MV-4-11 (cell line): Measurements from ENCODE around the gene METRNL.
"Not testable (repeated sequence)": the region's sequence is repeated elsewhere in the genome, so short reads cannot be mapped to it uniquely, and the experiment has no call there.

Experiments
- DNase-seq: peaks from one replicate; lab custom pipeline; 2025; lab: John Stamatoyannopoulos, UW

METRNL gene

GRCh38 chr17:83052241-83052564 is 27.2 kb upstream of the METRNL start:
- no peak for DNase-seq

- DNase-seq, result no peak
Observed at GRCh38 chr17:83053021-83053681, 26.3 kb upstream of the METRNL start.

GRCh38 chr17:83053739-83054451 is 25.5 kb upstream of the METRNL start:
- peak; percentile 95 for DNase-seq

GRCh38 chr17:83054518-83055125 is 24.8 kb upstream of the METRNL start:
- no peak for DNase-seq

GRCh38 chr17:83055176-83055575 is 24.2 kb upstream of the METRNL start:
- DNase-seq, result not testable (repeated sequence)

GRCh38 chr17:83055911-83056582 is 23.4 kb upstream of the METRNL start:
- peak; percentile 68 for DNase-seq

GRCh38 chr17:83056583-83057396 is 22.6 kb upstream of the METRNL start:
- DNase-seq, result no peak

- DNase-seq, result no peak
Observed at GRCh38 chr17:83057397-83057761, 22.0 kb upstream of the METRNL start.

- no peak for DNase-seq
Observed at GRCh38 chr17:83057793-83058265, 21.6 kb upstream of the METRNL start.

GRCh38 chr17:83058266-83058798 is 21.1 kb upstream of the METRNL start:
- no peak for DNase-seq

GRCh38 chr17:83061586-83061985 is 17.8 kb upstream of the METRNL start:
- DNase-seq, result no peak

GRCh38 chr17:83062011-83062817 is 17.2 kb upstream of the METRNL start:
- DNase-seq, result no peak

GRCh38 chr17:83062818-83063671 is 16.4 kb upstream of the METRNL start:
- DNase-seq, result no peak

GRCh38 chr17:83064021-83064731 is 15.2 kb upstream of the METRNL start:
- DNase-seq, result no peak

GRCh38 chr17:83064732-83065659 is 14.4 kb upstream of the METRNL start:
- no peak for DNase-seq

GRCh38 chr17:83065660-83066542 is 13.5 kb upstream of the METRNL start:
- no peak for DNase-seq

GRCh38 chr17:83066543-83066890 is 12.9 kb upstream of the METRNL start:
- DNase-seq, result not testable (repeated sequence)
